GM23338 (cell line): ENCODE results near the gene TREM2. TPM values are rescaled to one million over a fixed set of nuclear protein-coding genes. Genes with fewer than 3 reads are reported as not detected.

Experiments
- ATAC-seq: fragments of 200-7000 bp; cut with Tn5 transposase; 3 replicates; pipeline ENCODE4 v1.9.1; 2020
- DNase-seq: peaks from one replicate; pipeline ENCODE4 v3.0.0-alpha.2; 2015; ENCODE audit warnings: low spot score
- H2AFZ ChIP-seq: fragments of 200-600 bp; sonication (generic); 2 replicates; pipeline ENCODE4 v1.8.0; 2016; ENCODE audit warnings: antibody characterized with exemption, mild to moderate bottlenecking, moderate library complexity
- H3F3A ChIP-seq: fragments of 200-600 bp; sonication (generic); replicated peaks from 2 replicates; pipeline ENCODE4 v1.8.0; 2017; ENCODE audit warnings: antibody characterized with exemption, mixed run types, low read depth
- H3K27ac ChIP-seq: fragments of 200-600 bp; sonication (generic); 2 replicates; pipeline ENCODE4 v1.6.1; 2016; ENCODE audit warnings: low read depth
- H3K27me3 ChIP-seq: fragments of 200-600 bp; sonication (generic); 2 replicates; pipeline ENCODE4 v1.8.0; 2016; ENCODE audit warnings: mild to moderate bottlenecking, mixed run types, moderate library complexity; ENCODE audit not compliant: insufficient read depth
- H3K36me3 ChIP-seq: fragments of 200-600 bp; sonication (generic); 2 replicates; pipeline ENCODE4 v1.8.0; 2016; ENCODE audit warnings: mild to moderate bottlenecking; ENCODE audit not compliant: insufficient read depth
- H3K4me1 ChIP-seq: fragments of 200-600 bp; sonication (generic); 2 replicates; pipeline ENCODE4 v1.8.0; 2016; ENCODE audit warnings: mild to moderate bottlenecking, moderate library complexity; ENCODE audit not compliant: insufficient read depth
- H3K4me2 ChIP-seq: fragments of 200-600 bp; sonication (generic); 2 replicates; pipeline ENCODE4 v1.7.1; 2017; ENCODE audit warnings: mixed run types
- H3K4me3 ChIP-seq: fragments of 200-600 bp; sonication (generic); 2 replicates; pipeline ENCODE4 v1.6.1; 2016; ENCODE audit warnings: mixed run types
- H3K79me2 ChIP-seq: fragments of 200-600 bp; sonication (generic); replicated peaks from 2 replicates; pipeline ENCODE4 v1.8.0; 2017; ENCODE audit warnings: mild to moderate bottlenecking; ENCODE audit not compliant: insufficient read depth
- H3K9me2 ChIP-seq: fragments of 200-600 bp; sonication (generic); 2 replicates; pipeline ENCODE4 v1.8.0; 2017; ENCODE audit not compliant: insufficient read depth
- H4K20me1 ChIP-seq: fragments of 200-600 bp; sonication (generic); replicated peaks from 2 replicates; pipeline ENCODE4 v1.8.0; 2017; ENCODE audit warnings: mild to moderate bottlenecking; ENCODE audit not compliant: insufficient read depth
- H3K27ac Mint-ChIP-seq: 2 replicates; pipeline ENCODE4 v1.8.0; 2020; ENCODE audit warnings: inconsistent platforms, mild to moderate bottlenecking, moderate library complexity, mixed read lengths
- H3K27me3 Mint-ChIP-seq: 3 replicates; pipeline ENCODE4 v1.8.0; 2022; ENCODE audit warnings: low read depth, mild to moderate bottlenecking, moderate library complexity, mixed read lengths, inconsistent platforms; ENCODE audit not compliant: insufficient read depth, poor library complexity
- H3K36me3 Mint-ChIP-seq: 3 replicates; pipeline ENCODE4 v1.8.0; 2021; ENCODE audit warnings: low read depth, mild to moderate bottlenecking, inconsistent platforms, moderate library complexity, mixed read lengths
- H3K4me1 Mint-ChIP-seq: 3 replicates; pipeline ENCODE4 v1.8.0; 2020; ENCODE audit warnings: mild to moderate bottlenecking, inconsistent platforms, mixed read lengths
- H3K4me3 Mint-ChIP-seq: 3 replicates; pipeline ENCODE4 v1.8.0; 2021; ENCODE audit warnings: moderate library complexity, mild to moderate bottlenecking, inconsistent platforms, mixed read lengths
- H3K9me3 Mint-ChIP-seq: 3 replicates; pipeline ENCODE4 v1.8.0; 2020; ENCODE audit warnings: moderate library complexity, mild to moderate bottlenecking, inconsistent platforms, mixed read lengths
- CREB1 ChIP-seq: fragments of 250-450 bp; sonication (Bioruptor Pico); IDR thresholded peaks from 2 replicates; pipeline ENCODE4 v1.5.0; 2020; ENCODE audit warnings: low read depth, mild to moderate bottlenecking, moderate library complexity
- CTCF ChIP-seq, 2 experiments: fragments of 200-600 bp in 1 of 2; sonication (generic) in 1 of 2; conservative IDR thresholded peaks; 2 replicates each; pipeline versions ENCODE4 v1.5.1 to v1.6.1; 2016 to 2017; ENCODE audit warnings: antibody characterized with exemption in 2 of 2, low read depth in 2 of 2, mild to moderate bottlenecking in 2 of 2, moderate library complexity in 1 of 2
- ETS1 ChIP-seq: IDR thresholded peaks from 2 replicates; pipeline ENCODE4 v1.6.1; 2016; ENCODE audit warnings: antibody characterized with exemption
- EZH2 ChIP-seq: fragments of 200-600 bp; sonication (generic); IDR thresholded peaks from one replicate; pipeline ENCODE4 v1.8.0; 2017; ENCODE audit warnings: antibody characterized with exemption, mild to moderate bottlenecking, low read depth; ENCODE audit not compliant: unreplicated experiment
- EZH2phosphoT487 ChIP-seq: fragments of 200-600 bp; sonication (generic); IDR thresholded peaks from one replicate; pipeline ENCODE4 v1.8.1; 2018; ENCODE audit warnings: antibody characterized with exemption; ENCODE audit not compliant: unreplicated experiment
- JUNB ChIP-seq: IDR thresholded peaks from one replicate; pipeline ENCODE4 v1.6.1; 2016; ENCODE audit warnings: antibody characterized with exemption; ENCODE audit not compliant: unreplicated experiment
- NANOG ChIP-seq: IDR thresholded peaks from 2 replicates; pipeline ENCODE4 v1.6.1; 2016; ENCODE audit warnings: antibody characterized with exemption, borderline replicate concordance
- POLR2AphosphoS5 ChIP-seq: IDR thresholded peaks from 2 replicates; pipeline ENCODE4 v1.6.1; 2016; ENCODE audit warnings: antibody characterized with exemption, low read depth
- STAT1 ChIP-seq: IDR thresholded peaks from one replicate; pipeline ENCODE4 v1.6.1; 2016; ENCODE audit warnings: antibody characterized with exemption; ENCODE audit not compliant: unreplicated experiment
- ZNF114 ChIP-seq: fragments of 250-450 bp; sonication (Bioruptor Pico); IDR thresholded peaks from 2 replicates; pipeline ENCODE4 v1.5.0; 2020; ENCODE audit warnings: mild to moderate bottlenecking, moderate library complexity
- ZNF331 ChIP-seq: fragments of 250-450 bp; sonication (Bioruptor Pico); IDR thresholded peaks from 2 replicates; pipeline ENCODE4 v1.5.0; 2020; ENCODE audit warnings: low read depth, mild to moderate bottlenecking, moderate library complexity
- polyA plus RNA-seq: library from polyadenylated mRNA; unstranded; fragments of >200 nt; fragmentation: Nextera tagmentation; extraction: Ambion mirVana; gene quantifications from 2 replicates; pipeline ENCODE4 v1.2.1, GENCODE V29; 2016
- total RNA-seq: library from RNA; depleted of rRNA; stranded (reverse); fragments of >200 nt; shearing (Covaris generic); gene quantifications from 2 replicates; pipeline ENCODE4 v1.2.3, GENCODE V29; 2014
- TF ChIP-seq, protein P1 (sequence below): IDR thresholded peaks from one replicate; pipeline ENCODE4 v1.6.1; 2018; ENCODE audit warnings: antibody characterized with exemption; ENCODE audit not compliant: unreplicated experiment
- TF ChIP-seq, protein P2 (sequence below): fragments of 250-450 bp; sonication (Bioruptor Pico); IDR thresholded peaks from 2 replicates; pipeline ENCODE4 v1.5.0; 2020; ENCODE audit warnings: mild to moderate bottlenecking, moderate library complexity

Gene TREM2
- total and polyA plus RNA-seq, 2 experiments from 2014 or later: not detected

- peaks cover 10% of the 10 kb centered on the region; the same call in 1 of the 2 replicates for H3K9me2 ChIP-seq
- no peaks in the 10 kb centered on the region; the same call in 2 of the 3 replicates for H3K4me1 Mint-ChIP-seq
Observed at GRCh38 chr6:41187924-41188886, 25.3 kb upstream of the TREM2 start.

More at GRCh38 chr6:41187924-41188886, 25.3 kb upstream of the TREM2 start:
- ATAC-seq (no peak), DNase-seq (no peak)
- peaks cover 22% of the 10 kb centered on the region for H3K36me3 Mint-ChIP-seq
- Histone ChIP-seq H2AFZ (no peak overlapping the region), H3K79me2 (no peaks in the 10 kb centered on the region), H3K4me2 (no peak overlapping the region), H3F3A (no peaks in the 10 kb centered on the region), H3K4me3 (no peak overlapping the region), H3K36me3 (no peaks in the 10 kb centered on the region), H3K27ac (no peak overlapping the region), H3K27me3 (no peaks in the 10 kb centered on the region), H4K20me1 (no peaks in the 10 kb centered on the region), H3K4me1 (no peaks in the 10 kb centered on the region)
- H3K27me3 Mint-ChIP-seq: peaks cover 6% of the 10 kb centered on the region
- TF ChIP-seq EZH2 (no peak), ZNF114 (no peak), ETS1 (no peak), POLR2AphosphoS5 (no peak), NANOG (no peak), EZH2phosphoT487 (no peak), JUNB (no peak), CREB1 (CRISPR knock-in tag) (no peak), CTCF (conservative IDR thresholded peaks at IDR 0.05; ENCODE audit: low read depth in 2 of 2) (no peak), STAT1 (no peak), ZNF331 (CRISPR knock-in tag) (no peak)
- TF ChIP-seq, protein P1, sequence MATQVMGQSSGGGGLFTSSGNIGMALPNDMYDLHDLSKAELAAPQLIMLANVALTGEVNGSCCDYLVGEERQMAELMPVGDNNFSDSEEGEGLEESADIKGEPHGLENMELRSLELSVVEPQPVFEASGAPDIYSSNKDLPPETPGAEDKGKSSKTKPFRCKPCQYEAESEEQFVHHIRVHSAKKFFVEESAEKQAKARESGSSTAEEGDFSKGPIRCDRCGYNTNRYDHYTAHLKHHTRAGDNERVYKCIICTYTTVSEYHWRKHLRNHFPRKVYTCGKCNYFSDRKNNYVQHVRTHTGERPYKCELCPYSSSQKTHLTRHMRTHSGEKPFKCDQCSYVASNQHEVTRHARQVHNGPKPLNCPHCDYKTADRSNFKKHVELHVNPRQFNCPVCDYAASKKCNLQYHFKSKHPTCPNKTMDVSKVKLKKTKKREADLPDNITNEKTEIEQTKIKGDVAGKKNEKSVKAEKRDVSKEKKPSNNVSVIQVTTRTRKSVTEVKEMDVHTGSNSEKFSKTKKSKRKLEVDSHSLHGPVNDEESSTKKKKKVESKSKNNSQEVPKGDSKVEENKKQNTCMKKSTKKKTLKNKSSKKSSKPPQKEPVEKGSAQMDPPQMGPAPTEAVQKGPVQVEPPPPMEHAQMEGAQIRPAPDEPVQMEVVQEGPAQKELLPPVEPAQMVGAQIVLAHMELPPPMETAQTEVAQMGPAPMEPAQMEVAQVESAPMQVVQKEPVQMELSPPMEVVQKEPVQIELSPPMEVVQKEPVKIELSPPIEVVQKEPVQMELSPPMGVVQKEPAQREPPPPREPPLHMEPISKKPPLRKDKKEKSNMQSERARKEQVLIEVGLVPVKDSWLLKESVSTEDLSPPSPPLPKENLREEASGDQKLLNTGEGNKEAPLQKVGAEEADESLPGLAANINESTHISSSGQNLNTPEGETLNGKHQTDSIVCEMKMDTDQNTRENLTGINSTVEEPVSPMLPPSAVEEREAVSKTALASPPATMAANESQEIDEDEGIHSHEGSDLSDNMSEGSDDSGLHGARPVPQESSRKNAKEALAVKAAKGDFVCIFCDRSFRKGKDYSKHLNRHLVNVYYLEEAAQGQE: no peak
- TF ChIP-seq, protein P2, sequence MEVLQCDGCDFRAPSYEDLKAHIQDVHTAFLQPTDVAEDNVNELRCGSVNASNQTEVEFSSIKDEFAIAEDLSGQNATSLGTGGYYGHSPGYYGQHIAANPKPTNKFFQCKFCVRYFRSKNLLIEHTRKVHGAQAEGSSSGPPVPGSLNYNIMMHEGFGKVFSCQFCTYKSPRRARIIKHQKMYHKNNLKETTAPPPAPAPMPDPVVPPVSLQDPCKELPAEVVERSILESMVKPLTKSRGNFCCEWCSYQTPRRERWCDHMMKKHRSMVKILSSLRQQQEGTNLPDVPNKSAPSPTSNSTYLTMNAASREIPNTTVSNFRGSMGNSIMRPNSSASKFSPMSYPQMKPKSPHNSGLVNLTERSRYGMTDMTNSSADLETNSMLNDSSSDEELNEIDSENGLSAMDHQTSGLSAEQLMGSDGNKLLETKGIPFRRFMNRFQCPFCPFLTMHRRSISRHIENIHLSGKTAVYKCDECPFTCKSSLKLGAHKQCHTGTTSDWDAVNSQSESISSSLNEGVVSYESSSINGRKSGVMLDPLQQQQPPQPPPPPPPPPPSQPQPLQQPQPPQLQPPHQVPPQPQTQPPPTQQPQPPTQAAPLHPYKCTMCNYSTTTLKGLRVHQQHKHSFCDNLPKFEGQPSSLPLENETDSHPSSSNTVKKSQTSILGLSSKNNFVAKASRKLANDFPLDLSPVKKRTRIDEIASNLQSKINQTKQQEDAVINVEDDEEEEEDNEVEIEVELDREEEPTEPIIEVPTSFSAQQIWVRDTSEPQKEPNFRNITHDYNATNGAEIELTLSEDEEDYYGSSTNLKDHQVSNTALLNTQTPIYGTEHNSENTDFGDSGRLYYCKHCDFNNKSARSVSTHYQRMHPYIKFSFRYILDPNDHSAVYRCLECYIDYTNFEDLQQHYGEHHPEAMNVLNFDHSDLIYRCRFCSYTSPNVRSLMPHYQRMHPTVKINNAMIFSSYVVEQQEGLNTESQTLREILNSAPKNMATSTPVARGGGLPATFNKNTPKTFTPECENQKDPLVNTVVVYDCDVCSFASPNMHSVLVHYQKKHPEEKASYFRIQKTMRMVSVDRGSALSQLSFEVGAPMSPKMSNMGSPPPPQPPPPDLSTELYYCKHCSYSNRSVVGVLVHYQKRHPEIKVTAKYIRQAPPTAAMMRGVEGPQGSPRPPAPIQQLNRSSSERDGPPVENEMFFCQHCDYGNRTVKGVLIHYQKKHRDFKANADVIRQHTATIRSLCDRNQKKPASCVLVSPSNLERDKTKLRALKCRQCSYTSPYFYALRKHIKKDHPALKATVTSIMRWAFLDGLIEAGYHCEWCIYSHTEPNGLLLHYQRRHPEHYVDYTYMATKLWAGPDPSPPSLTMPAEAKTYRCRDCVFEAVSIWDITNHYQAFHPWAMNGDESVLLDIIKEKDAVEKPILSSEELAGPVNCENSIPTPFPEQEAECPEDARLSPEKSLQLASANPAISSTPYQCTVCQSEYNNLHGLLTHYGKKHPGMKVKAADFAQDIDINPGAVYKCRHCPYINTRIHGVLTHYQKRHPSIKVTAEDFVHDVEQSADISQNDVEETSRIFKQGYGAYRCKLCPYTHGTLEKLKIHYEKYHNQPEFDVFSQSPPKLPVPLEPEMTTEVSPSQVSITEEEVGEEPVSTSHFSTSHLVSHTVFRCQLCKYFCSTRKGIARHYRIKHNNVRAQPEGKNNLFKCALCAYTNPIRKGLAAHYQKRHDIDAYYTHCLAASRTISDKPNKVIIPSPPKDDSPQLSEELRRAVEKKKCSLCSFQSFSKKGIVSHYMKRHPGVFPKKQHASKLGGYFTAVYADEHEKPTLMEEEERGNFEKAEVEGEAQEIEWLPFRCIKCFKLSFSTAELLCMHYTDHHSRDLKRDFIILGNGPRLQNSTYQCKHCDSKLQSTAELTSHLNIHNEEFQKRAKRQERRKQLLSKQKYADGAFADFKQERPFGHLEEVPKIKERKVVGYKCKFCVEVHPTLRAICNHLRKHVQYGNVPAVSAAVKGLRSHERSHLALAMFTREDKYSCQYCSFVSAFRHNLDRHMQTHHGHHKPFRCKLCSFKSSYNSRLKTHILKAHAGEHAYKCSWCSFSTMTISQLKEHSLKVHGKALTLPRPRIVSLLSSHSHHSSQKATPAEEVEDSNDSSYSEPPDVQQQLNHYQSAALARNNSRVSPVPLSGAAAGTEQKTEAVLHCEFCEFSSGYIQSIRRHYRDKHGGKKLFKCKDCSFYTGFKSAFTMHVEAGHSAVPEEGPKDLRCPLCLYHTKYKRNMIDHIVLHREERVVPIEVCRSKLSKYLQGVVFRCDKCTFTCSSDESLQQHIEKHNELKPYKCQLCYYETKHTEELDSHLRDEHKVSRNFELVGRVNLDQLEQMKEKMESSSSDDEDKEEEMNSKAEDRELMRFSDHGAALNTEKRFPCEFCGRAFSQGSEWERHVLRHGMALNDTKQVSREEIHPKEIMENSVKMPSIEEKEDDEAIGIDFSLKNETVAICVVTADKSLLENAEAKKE (CRISPR knock-in tag): no peak
- H3K27ac Mint-ChIP-seq: no peak overlapping the region
- H3K4me3 Mint-ChIP-seq: no peak overlapping the region
- peaks cover 23% of the 10 kb centered on the region for H3K9me3 Mint-ChIP-seq
